MCF 10A (cell line): Measurements from ENCODE around the gene CEP350. TPM values are rescaled to one million over a fixed set of nuclear protein-coding genes. Genes with fewer than 3 reads are reported as not detected.
A peak's percentile ranks its signal among the peaks of the same experiment; 100 is the strongest.

Source experiments
- BruUV-seq: library from RNA; stranded (reverse); fragments of 400-500 nt; replicated peaks from 2 replicates; lab custom pipeline; 2021; lab: Mats Ljungman, UMichigan
- CTCF ChIA-PET: fragments of 300-600 bp; sonication (Branson Sonifier 250); formaldehyde crosslinking; extraction: SDS; loops from one replicate; lab custom pipeline; 2021; ENCODE audit warnings: antibody characterized with exemption, inconsistent platforms; lab: Yijun Ruan, JAX
- POLR2A ChIA-PET: fragments of 300-600, 350-650 bp; sonication (Branson Sonifier 250); formaldehyde crosslinking; extraction: SDS; loops from one replicate; lab custom pipeline; 2020; ENCODE audit warnings: antibody characterized with exemption, inconsistent platforms; lab: Yijun Ruan, JAX
- DNase-seq: peaks from one replicate; pipeline ENCODE4 v3.0.0-alpha.2; 2018; ENCODE audit not compliant: unreplicated experiment
- H3K27ac Mint-ChIP-seq: one replicate; pipeline ENCODE4 v1.8.0; 2022; ENCODE audit warnings: mild to moderate bottlenecking, low read depth, mixed read lengths; ENCODE audit not compliant: unreplicated experiment
- H3K27me3 Mint-ChIP-seq: one replicate; pipeline ENCODE4 v1.8.0; 2022; ENCODE audit warnings: mixed read lengths; ENCODE audit not compliant: insufficient read depth, unreplicated experiment
- H3K36me3 Mint-ChIP-seq: one replicate; pipeline ENCODE4 v1.8.0; 2022; ENCODE audit warnings: mild to moderate bottlenecking, moderate library complexity, mixed read lengths; ENCODE audit not compliant: insufficient read depth, unreplicated experiment
- H3K4me1 Mint-ChIP-seq: one replicate; pipeline ENCODE4 v1.8.0; 2022; ENCODE audit warnings: mixed read lengths; ENCODE audit not compliant: insufficient read depth, unreplicated experiment
- H3K4me3 Mint-ChIP-seq: one replicate; pipeline ENCODE4 v1.8.0; 2022; ENCODE audit warnings: mild to moderate bottlenecking, moderate library complexity, mixed read lengths; ENCODE audit not compliant: unreplicated experiment
- H3K9me3 Mint-ChIP-seq: one replicate; pipeline ENCODE4 v1.8.0; 2022; ENCODE audit warnings: mixed read lengths; ENCODE audit not compliant: unreplicated experiment
- intact Hi-C: fragments of 100-400 bp; cut with micrococcal nuclease; formaldehyde crosslinking; loops from 2 replicates; pipeline ENCODE4 v1.14.1; 2022
- total RNA-seq: library from RNA; stranded (reverse); gene quantifications from 2 replicates; pipeline ENCODE4 v1.2.3, GENCODE V29; 2022
- TF ChIP-seq, protein P1 (sequence below): fragments of 200-600 bp; IDR thresholded peaks from one replicate; pipeline ENCODE4 v1.8.0; 2022; ENCODE audit warnings: antibody characterized with exemption, mild to moderate bottlenecking; ENCODE audit not compliant: unreplicated experiment

CEP350 gene
- total RNA-seq, 1 experiment from 2014 or later = 56.4 TPM

DNA sequence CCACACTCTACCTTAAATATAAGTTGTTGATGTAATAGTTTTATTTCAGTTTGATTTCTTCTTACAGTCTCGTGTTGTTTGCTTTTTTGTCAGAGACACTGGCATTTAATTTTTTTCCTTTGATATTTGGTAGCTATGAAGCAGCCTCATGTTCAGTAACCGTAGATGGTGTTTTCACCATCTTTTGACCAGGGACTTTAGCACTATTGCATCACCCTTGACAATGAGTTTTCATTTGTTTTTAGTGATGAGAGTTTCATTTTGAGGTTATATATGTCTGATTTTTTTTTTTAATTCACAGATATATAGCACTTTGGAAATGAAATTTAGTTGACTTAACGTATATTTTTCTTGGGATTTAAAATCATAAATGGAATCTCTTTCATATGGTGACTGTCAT lies 36.2 kb downstream of the CEP350 start:
- no peaks in the 10 kb centered on the region for H3K9me3 Mint-ChIP-seq
- TF ChIP-seq, protein P1, sequence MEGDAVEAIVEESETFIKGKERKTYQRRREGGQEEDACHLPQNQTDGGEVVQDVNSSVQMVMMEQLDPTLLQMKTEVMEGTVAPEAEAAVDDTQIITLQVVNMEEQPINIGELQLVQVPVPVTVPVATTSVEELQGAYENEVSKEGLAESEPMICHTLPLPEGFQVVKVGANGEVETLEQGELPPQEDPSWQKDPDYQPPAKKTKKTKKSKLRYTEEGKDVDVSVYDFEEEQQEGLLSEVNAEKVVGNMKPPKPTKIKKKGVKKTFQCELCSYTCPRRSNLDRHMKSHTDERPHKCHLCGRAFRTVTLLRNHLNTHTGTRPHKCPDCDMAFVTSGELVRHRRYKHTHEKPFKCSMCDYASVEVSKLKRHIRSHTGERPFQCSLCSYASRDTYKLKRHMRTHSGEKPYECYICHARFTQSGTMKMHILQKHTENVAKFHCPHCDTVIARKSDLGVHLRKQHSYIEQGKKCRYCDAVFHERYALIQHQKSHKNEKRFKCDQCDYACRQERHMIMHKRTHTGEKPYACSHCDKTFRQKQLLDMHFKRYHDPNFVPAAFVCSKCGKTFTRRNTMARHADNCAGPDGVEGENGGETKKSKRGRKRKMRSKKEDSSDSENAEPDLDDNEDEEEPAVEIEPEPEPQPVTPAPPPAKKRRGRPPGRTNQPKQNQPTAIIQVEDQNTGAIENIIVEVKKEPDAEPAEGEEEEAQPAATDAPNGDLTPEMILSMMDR = no peak
- DNase-seq = no peak
- no peak overlapping the region for H3K27ac Mint-ChIP-seq
- H3K4me1 Mint-ChIP-seq = no peaks in the 10 kb centered on the region
- no TSS peak for BruUV-seq
- ChIA-PET CTCF (interaction anchor here (0.7 to 1.2 kb wide), 4 partner anchors 9 to 91 kb away, joined by 3 to 7 read pairs (median 4); no protein-coding TSS in a partner anchor), POLR2A (interaction anchor here (0.6 to 0.8 kb wide), 2 partner anchors 11 to 27 kb away, joined by 3 read pairs; no protein-coding TSS in a partner anchor)
- intact Hi-C loops = no loop called here
- no peak overlapping the region for H3K4me3 Mint-ChIP-seq
- no peaks in the 10 kb centered on the region for H3K27me3 Mint-ChIP-seq
- peaks cover 75% of the 10 kb centered on the region for H3K36me3 Mint-ChIP-seq

DNA sequence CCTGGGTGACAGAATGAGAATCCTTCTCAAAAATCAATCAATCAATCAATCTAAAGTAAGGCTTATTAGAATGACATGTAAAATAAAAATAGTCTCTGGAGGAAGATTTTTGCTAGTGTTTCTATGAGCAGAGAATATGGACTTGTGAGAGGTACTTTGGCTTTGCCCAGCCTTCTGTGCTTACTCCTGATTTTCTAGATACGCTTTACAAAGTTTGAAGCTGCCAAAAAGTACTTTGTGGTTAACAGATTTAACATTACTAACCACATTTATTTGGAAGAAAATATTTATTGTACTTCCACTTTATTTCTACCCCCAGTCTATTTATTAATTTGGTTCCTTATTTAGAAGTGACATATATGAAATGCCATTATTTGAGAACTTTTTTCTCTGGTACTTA lies 41.0 kb downstream of the CEP350 start:
- no peak for DNase-seq
- Mint-ChIP-seq H3K27me3 (no peaks in the 10 kb centered on the region), H3K9me3 (no peaks in the 10 kb centered on the region), H3K4me1 (no peaks in the 10 kb centered on the region), H3K36me3 (peaks cover 67% of the 10 kb centered on the region), H3K27ac (peak overlapping the region; percentile 19), H3K4me3 (no peak overlapping the region)
- TF ChIP-seq, protein P1 = no peak
- POLR2A ChIA-PET = interaction anchor here (1.0 to 1.7 kb wide), 2 partner anchors 22 to 41 kb away, joined by 3 to 6 read pairs; partner anchors contain the start of gene CEP350
- intact Hi-C loops = no loop called here
- CTCF ChIA-PET = interaction anchor here (1.0 kb wide), 1 partner anchor 16 kb away, joined by 3 read pairs; no protein-coding TSS in a partner anchor
- BruUV-seq = no TSS peak

DNA sequence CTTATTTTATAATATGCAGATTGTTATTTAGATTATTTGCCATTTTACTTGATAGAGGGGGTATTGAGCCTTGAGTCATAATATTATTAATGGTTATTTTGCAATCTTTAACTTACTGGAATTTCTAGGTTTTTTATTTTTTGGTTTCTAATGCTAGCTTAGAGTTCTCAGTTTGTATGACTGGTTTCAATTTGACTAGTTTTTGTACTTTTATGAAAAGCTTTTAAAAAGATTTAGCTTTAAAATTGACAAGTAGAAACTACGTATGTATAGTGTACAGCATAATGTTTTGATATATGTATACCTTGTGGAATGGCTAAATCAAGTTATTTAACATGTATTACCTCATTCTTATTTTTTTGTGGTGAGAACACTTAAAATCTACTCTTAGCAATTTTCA lies 41.5 kb downstream of the CEP350 start:
- POLR2A ChIA-PET = interaction anchor here (0.9 to 1.7 kb wide), 2 partner anchors 22 to 114 kb away, joined by 3 to 6 read pairs; partner anchors contain the start of gene TOR1AIP1
- H3K36me3 Mint-ChIP-seq = peaks cover 62% of the 10 kb centered on the region
- no peak overlapping the region for H3K27ac Mint-ChIP-seq
- H3K27me3 Mint-ChIP-seq = no peaks in the 10 kb centered on the region
- DNase-seq = no peak
- no peaks in the 10 kb centered on the region for H3K9me3 Mint-ChIP-seq
- CTCF ChIA-PET = interaction anchor here (0.5 to 1.0 kb wide), 4 partner anchors 10 to 1780 kb away, joined by 3 read pairs; no protein-coding TSS in a partner anchor
- H3K4me3 Mint-ChIP-seq = no peak overlapping the region
- TF ChIP-seq, protein P1 = no peak
- BruUV-seq = no TSS peak
- intact Hi-C loops = no loop called here
- no peaks in the 10 kb centered on the region for H3K4me1 Mint-ChIP-seq

DNA sequence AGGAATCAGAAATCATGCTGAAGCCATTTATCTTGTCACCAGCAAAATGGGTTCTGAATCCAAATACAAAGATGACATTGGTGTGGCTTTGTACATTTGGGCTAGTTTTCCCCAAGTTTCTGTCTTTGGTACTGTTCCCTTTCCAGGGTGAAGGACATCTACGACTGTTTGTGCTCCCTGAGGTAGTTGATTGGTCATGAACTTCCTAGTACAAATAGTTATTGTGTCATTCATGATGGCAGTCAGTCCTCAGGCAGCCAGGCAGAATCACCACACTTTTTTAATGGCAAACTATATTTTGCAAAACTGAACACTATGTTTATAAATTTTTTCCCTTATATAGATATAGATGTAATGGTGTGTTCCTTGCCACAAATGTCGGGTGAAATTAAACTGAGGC lies 46.0 kb downstream of the CEP350 start:
- H3K4me1 Mint-ChIP-seq = peaks cover 6% of the 10 kb centered on the region
- BruUV-seq = no TSS peak
- no peaks in the 10 kb centered on the region for H3K9me3 Mint-ChIP-seq
- POLR2A ChIA-PET = no interaction called here
- intact Hi-C loops = no loop called here
- no peak overlapping the region for H3K27ac Mint-ChIP-seq
- no peak overlapping the region for H3K4me3 Mint-ChIP-seq
- CTCF ChIA-PET = no interaction called here
- no peak for DNase-seq
- peaks cover 30% of the 10 kb centered on the region for H3K36me3 Mint-ChIP-seq
- TF ChIP-seq, protein P1 = no peak
- no peaks in the 10 kb centered on the region for H3K27me3 Mint-ChIP-seq
